Choroid plexus epithelial cell (primary cell): ENCODE data around the gene ACADVL.

ENCODE experiments used
- DNase-seq: peaks from one replicate; pipeline ENCODE4 v3.0.0-alpha.2; 2010; ENCODE audit warnings: low read depth
- H3K4me3 ChIP-seq: 2 replicates; pipeline ENCODE4 v1.5.1; 2011; ENCODE audit warnings: low read depth, mild to moderate bottlenecking, control low read depth, low read length, moderate library complexity
- CTCF ChIP-seq: conservative IDR thresholded peaks from 2 replicates; pipeline ENCODE4 v1.5.1; 2011; ENCODE audit warnings: low read depth, mild to moderate bottlenecking, control low read depth, inconsistent platforms, low read length, moderate library complexity

ACADVL gene

DNA sequence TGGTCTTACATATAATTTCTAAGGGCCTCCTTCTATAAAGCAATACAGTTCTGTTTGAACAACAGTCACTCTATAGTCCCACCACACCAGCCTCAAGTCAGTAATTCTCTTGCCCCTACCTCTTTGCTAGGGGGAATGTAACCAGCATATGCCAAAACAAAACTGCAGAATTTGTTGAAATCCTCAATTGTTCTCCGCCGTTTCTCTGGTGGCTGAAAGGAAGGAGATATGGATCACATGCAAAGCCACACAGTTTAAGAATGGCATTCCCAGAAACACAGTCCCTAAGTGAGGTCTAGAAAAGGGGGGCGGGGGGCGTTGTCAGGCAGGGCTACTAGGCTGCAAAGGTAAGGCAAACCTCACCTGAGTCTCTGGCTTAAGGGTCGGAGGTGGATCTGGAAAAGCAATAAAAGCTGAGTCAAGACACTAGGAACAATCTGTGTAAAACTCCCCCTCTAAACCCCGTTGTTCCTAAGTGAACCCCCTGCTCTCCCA lies 17.6 kb downstream of the ACADVL start:
- peak overlapping the region; percentile 89 for H3K4me3 ChIP-seq
- no peak for DNase-seq
- TF ChIP-seq CTCF: no peak

- peak overlapping the region; percentile 89 for H3K4me3 ChIP-seq
- DNase-seq: peak; percentile 75
Measured at GRCh38 chr17:7237761-7238419, 18.2 kb downstream of the ACADVL start.

DNA sequence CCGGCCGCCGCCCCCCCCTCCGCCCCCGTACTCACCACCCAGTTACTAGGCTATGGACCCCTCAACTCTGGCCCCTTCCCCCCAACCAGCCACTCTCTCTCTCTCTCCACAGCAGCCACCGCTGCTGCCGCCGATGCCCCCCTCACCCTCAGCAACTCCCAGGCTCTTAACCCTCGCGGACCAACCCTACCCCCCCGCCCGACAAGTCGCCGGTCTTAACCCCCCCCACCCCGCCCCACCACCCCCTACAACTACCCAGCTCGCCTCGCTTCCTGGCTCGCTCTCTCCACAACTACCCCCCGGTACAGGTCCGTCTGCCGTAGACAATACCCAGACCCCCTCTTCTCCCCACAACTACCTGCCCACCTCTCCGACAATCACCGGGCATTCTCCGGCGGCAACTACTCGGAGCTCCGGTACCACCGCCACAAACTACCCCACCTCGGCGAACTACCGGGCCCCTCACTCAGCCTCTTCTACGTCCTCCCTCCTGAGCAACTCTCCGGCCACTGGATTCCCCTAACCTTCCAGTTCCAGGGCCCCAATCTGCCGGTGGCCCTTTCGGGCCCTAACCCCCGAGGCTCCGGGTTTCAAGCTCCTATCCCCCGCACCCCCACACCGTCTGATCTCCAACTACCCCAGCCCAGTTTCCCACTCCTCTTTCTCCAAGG lies 18.8 kb downstream of the ACADVL start:
- peak; percentile 43 for DNase-seq
- H3K4me3 ChIP-seq: peak overlapping the region; percentile 89
- no peak for TF ChIP-seq CTCF

More at GRCh38 chr17:7237761-7238419, 18.2 kb downstream of the ACADVL start:
- no peak for TF ChIP-seq CTCF

GRCh38 chr17:7239091-7240027 lies 19.6 kb downstream of the ACADVL start, which contains the start of gene PHF23:
TSS of gene PHF23 (minus strand) at chr17:7239457. CDS start at chr17:7239279, 178 bp downstream.
- H3K4me3 ChIP-seq: peak within 1 kb of the TSS; percentile 93
- DNase-seq: peak; percentile 100
- no peak for TF ChIP-seq CTCF

DNA sequence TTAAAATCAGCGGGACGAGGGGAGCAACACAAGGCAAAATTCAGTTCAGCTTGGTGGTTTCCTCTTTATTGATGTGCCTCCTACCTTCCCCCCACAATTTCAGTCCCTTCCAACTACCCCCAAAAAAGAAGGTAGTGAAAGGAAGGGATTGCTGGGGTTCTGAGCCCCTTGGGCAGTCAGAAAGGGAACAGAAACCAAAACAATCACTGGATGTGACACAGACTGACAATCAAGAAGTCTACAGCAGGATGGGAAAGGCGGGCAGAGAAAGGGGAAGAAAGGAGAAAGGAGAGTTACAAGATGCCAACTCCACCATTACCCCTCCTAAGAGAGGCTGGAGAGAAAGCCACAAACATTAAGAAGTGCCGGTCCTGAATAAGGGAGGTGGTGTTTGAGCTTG lies 20.6 kb downstream of the ACADVL start:
- DNase-seq: no peak
- TF ChIP-seq CTCF: no peak
- H3K4me3 ChIP-seq: peak overlapping the region; percentile 93

DNA sequence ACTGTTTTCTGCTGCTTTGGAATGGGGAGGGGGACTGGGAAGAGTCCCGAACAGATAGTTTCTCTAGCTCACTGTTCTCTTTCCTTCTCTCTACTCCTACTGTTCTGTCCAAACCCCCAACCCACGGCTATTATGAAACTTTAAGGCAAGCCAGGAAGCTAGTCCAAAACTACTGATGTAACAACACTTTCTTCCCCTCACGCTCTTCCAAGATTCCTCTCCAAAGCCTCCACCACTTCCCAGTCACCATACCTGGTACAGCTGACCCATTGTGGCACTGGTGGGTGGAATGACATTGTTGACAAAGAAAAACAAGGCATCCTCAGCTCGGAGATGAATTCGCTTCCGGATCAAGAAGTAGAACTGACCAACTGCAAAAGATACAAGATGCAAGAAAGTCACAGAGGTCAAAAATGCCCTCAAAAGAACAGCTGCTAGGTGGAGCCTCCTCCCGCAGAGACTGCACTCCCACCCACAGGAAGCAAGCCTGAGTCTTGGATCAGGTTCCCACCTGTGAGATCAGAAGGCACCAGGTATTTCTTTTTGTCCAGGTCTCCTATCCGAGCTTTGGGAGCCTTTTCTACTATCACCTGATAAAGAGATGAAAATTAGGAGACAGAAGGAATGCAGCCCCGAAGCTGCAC lies 21.5 kb downstream of the ACADVL start:
- TF ChIP-seq CTCF: no peak
- no peak for DNase-seq
- H3K4me3 ChIP-seq: peak overlapping the region; percentile 93
